Measurements from ENCODE around the gene GAB4. TPM values are rescaled to one million over a fixed set of nuclear protein-coding genes. Genes with fewer than 3 reads are reported as not detected.

The GAB4 gene
- total RNA-seq, 2 experiments from 2014 or later: not detected

- H3K27me3 Mint-ChIP-seq: peaks cover 29% of the 10 kb centered on the region
- no peak overlapping the region for H3K4me3 Mint-ChIP-seq
- H3K27ac Mint-ChIP-seq: no peak overlapping the region
- intact Hi-C loops (cut with DNase I, micrococcal nuclease): no loop called here
- Histone ChIP-seq H3K27me3 (ENCODE audit: control insufficient read depth in 1 of 2, insufficient read depth in 2 of 2, low read length in 2 of 2) (peaks cover 5 to 9% of the 10 kb centered on the region in 2 experiments), H3K4me1 (ENCODE audit: insufficient read depth, low read length) (no peaks in the 10 kb centered on the region), H3K27ac (ENCODE audit: low read depth in 1 of 2, low read length in 2 of 2) (no peak overlapping the region), H3K36me3 (ENCODE audit: insufficient read depth, low read length) (no peaks in the 10 kb centered on the region), H3K4me3 (ENCODE audit: low read length) (no peak overlapping the region), H3K9me3 (ENCODE audit: control insufficient read depth in 1 of 2, insufficient read depth in 1 of 2, low read length in 2 of 2) (no peaks in the 10 kb centered on the region)
- H3K9me3 Mint-ChIP-seq: no peaks in the 10 kb centered on the region
- ChIA-PET CTCF (no interaction called here), POLR2A (no interaction called here)
- DNase-seq: peak in 1 of 14 experiments; percentile 8
- no peak for ATAC-seq (ENCODE audit: poor library complexity)
- H3K4me1 Mint-ChIP-seq (ENCODE audit: low read depth): peaks cover 5% of the 10 kb centered on the region
- H3K36me3 Mint-ChIP-seq (ENCODE audit: low read depth): no peaks in the 10 kb centered on the region
- TF ChIP-seq CTCF (IDR thresholded peaks at IDR 0.05): no peak
Measured at GRCh38 chr22:16970446-16970845, 37.6 kb downstream of the GAB4 start.

DNA sequence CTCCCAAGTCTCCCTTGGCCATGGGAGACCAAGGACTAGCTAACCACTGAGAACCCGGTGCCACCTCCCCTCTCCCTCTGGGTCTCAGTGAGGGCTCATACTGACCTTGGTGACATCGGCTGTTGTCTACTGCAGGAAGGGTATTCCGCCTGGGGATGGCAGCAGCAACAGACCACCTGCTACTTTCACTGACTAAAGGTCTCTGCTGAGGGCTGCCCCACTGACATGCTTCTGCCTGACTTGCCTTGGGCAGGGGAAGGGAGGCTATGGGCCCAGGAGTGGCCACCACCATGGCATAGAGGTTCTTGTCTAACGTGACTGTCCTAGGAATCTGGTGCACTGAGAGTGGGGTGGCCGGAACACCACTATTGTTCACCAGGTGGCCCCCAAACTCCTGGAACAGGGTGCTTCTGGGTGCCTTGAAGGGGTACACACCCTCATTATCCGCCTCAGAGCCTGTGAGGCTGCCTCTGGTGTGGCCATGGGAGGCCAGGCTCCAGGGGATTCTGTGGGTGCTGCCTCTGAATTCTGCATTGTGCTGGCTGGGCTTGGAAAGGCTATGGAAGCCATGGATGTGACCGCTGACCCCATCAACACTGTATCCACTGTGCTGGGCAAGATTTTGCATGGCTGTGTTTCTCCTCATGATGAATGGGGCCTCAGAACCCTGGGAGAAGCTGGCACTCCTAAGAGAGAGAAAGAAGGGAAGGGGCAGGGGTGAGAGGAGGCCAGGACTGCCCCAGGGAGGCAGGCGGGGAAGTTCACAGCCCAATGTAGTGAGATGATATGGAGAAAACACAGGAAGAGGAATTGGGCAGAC lies 38.3 kb downstream of the GAB4 start:
- no peak overlapping the region for H3K27ac Mint-ChIP-seq
- no peaks in the 10 kb centered on the region for H3K36me3 Mint-ChIP-seq (ENCODE audit: low read depth)

GRCh38 chr22:16968218-16968595 lies 39.8 kb downstream of the GAB4 start:
- ChIA-PET CTCF (no interaction called here), POLR2A (no interaction called here)
- Mint-ChIP-seq H3K27me3 (peaks cover 14% of the 10 kb centered on the region), H3K4me3 (no peak overlapping the region), H3K27ac (no peak overlapping the region), H3K4me1 (ENCODE audit: low read depth) (peaks cover 5% of the 10 kb centered on the region), H3K9me3 (no peaks in the 10 kb centered on the region), H3K36me3 (ENCODE audit: low read depth) (no peaks in the 10 kb centered on the region)
- intact Hi-C loops (cut with DNase I, micrococcal nuclease): no loop called here
- H3K27ac ChIP-seq (ENCODE audit: low read depth in 1 of 2, low read length in 2 of 2): no peak overlapping the region
- no peak overlapping the region for H3K4me3 ChIP-seq (ENCODE audit: low read length)
- H3K4me1 ChIP-seq (ENCODE audit: insufficient read depth, low read length): no peaks in the 10 kb centered on the region
- ATAC-seq (ENCODE audit: poor library complexity): no peak
- TF ChIP-seq CTCF (IDR thresholded peaks at IDR 0.05): no peak
- no peaks in the 10 kb centered on the region for H3K9me3 ChIP-seq (ENCODE audit: control insufficient read depth in 1 of 2, insufficient read depth in 1 of 2, low read length in 2 of 2)
- no peaks in the 10 kb centered on the region for H3K36me3 ChIP-seq (ENCODE audit: insufficient read depth, low read length)
- peaks cover 0 to 6% of the 10 kb centered on the region in 2 experiments for H3K27me3 ChIP-seq (ENCODE audit: control insufficient read depth in 1 of 2, insufficient read depth in 2 of 2, low read length in 2 of 2)
- no peak for DNase-seq

More for the DNA sequence above, 38.3 kb downstream of the GAB4 start:
- peaks cover 5% of the 10 kb centered on the region for H3K4me1 Mint-ChIP-seq (ENCODE audit: low read depth)
- DNase-seq (no peak), ATAC-seq (ENCODE audit: poor library complexity) (no peak)
- Histone ChIP-seq H3K36me3 (ENCODE audit: insufficient read depth, low read length) (no peaks in the 10 kb centered on the region), H3K27ac (ENCODE audit: low read depth in 1 of 2, low read length in 2 of 2) (no peak overlapping the region), H3K4me3 (ENCODE audit: low read length) (no peak overlapping the region), H3K27me3 (ENCODE audit: control insufficient read depth in 1 of 2, insufficient read depth in 2 of 2, low read length in 2 of 2) (peaks cover 0 to 6% of the 10 kb centered on the region in 2 experiments), H3K9me3 (ENCODE audit: control insufficient read depth in 1 of 2, insufficient read depth in 1 of 2, low read length in 2 of 2) (no peaks in the 10 kb centered on the region), H3K4me1 (ENCODE audit: insufficient read depth, low read length) (no peaks in the 10 kb centered on the region)
- intact Hi-C loops (cut with DNase I, micrococcal nuclease): no loop called here
- no peaks in the 10 kb centered on the region for H3K9me3 Mint-ChIP-seq
- H3K4me3 Mint-ChIP-seq: no peak overlapping the region
- CTCF ChIA-PET: no interaction called here
- POLR2A ChIA-PET: no interaction called here
- TF ChIP-seq CTCF (IDR thresholded peaks at IDR 0.05): no peak
- peaks cover 29% of the 10 kb centered on the region for H3K27me3 Mint-ChIP-seq
